NT2/D1 (cell line): ENCODE results near the gene CTSL.

Experiments
- SUZ12 ChIP-seq: IDR thresholded peaks from 2 replicates; pipeline ENCODE4 v1.6.1; 2011; ENCODE audit not compliant: insufficient read length, insufficient read depth; ENCODE audit errors: extremely low read depth
- YY1 ChIP-seq: IDR thresholded peaks from 2 replicates; pipeline ENCODE4 v1.6.1; 2011; ENCODE audit not compliant: insufficient read length, insufficient read depth
- ZNF274 ChIP-seq: IDR thresholded peaks from 2 replicates; pipeline ENCODE4 v1.6.1; 2011; ENCODE audit warnings: mild to moderate bottlenecking, low read depth, low read length

GRCh38 chr9:87740209-87740608 is 14.3 kb downstream of the CTSL start:
- TF ChIP-seq ZNF274 (no peak), YY1 (no peak), SUZ12 (no peak)
